K562 (cell line): Measurements from ENCODE around the gene GNGT2. TPM values are rescaled to one million over a fixed set of nuclear protein-coding genes. Genes with fewer than 3 reads are reported as not detected.

Experiments
- ATAC-seq: fragments of 200-7000 bp; cut with Tn5 transposase; 3 replicates; pipeline ENCODE4 v1.9.1; 2020; ENCODE audit warnings: moderate library complexity
- BruUV-seq: library from RNA; stranded (reverse); fragments of 400-500 nt; replicated peaks from 2 replicates; lab custom pipeline; 2021; lab: Mats Ljungman, UMichigan
- CTCF ChIA-PET: fragments of 300-600 bp; formaldehyde crosslinking; extraction: SDS; loops from one replicate; lab custom pipeline; 2021; ENCODE audit warnings: low intra/inter-chr PET ratio; lab: Yijun Ruan, JAX
- POLR2A ChIA-PET: fragments of 300-600, 350-650 bp; sonication (Branson Sonifier 250); formaldehyde crosslinking; extraction: SDS; loops from one replicate; lab custom pipeline; 2021; ENCODE audit warnings: antibody characterized with exemption, inconsistent platforms; lab: Yijun Ruan, JAX
- DNase-seq, 4 experiments: peaks; one replicate each; pipeline versions ENCODE4 v3.0.0 to v3.0.0-alpha.2; 2011 to 2018; ENCODE audit warnings: low spot score in 3 of 4, mixed read lengths in 3 of 4; ENCODE audit errors: extremely low read depth in 1 of 4
- FAIRE-seq: peaks from 2 replicates; lab custom pipeline; 2011; peaks lifted over from hg19 to GRCh38; lab: Jason Lieb, UNC
- H2AFZ ChIP-seq: 2 replicates; pipeline ENCODE4 v1.6.0; 2011; ENCODE audit warnings: low read depth, low read length, control low read depth, inconsistent platforms
- H3K27ac ChIP-seq: fragments of 200-600 bp; 3 replicates; pipeline ENCODE4 v1.8.0; 2011; ENCODE audit warnings: low read depth, mild to moderate bottlenecking, control low read depth, inconsistent platforms, low read length, moderate library complexity, mixed read lengths; ENCODE audit errors: extremely low read depth
- H3K27me3 ChIP-seq, 2 experiments: fragments of 300-600 bp in 1 of 2; 2 replicates in 1 of 2; 3 replicates in 1 of 2; pipeline versions ENCODE4 v1.6.0 to v1.8.0; 2011; ENCODE audit warnings: inconsistent platforms in 2 of 2, low read length in 2 of 2, mild to moderate bottlenecking in 1 of 2, mixed read lengths in 1 of 2, moderate library complexity in 1 of 2; ENCODE audit not compliant: control insufficient read depth in 2 of 2, insufficient read depth in 2 of 2
- H3K36me3 ChIP-seq: fragments of 300-600 bp; 3 replicates; pipeline ENCODE4 v1.8.0; 2011; ENCODE audit warnings: mild to moderate bottlenecking, low read length, inconsistent platforms; ENCODE audit not compliant: control insufficient read depth, insufficient read depth
- H3K4me1 ChIP-seq, 2 experiments: fragments of 200-600 bp in 1 of 2; replicated peaks in 1 of 2; 2 replicates in 1 of 2; 3 replicates in 1 of 2; pipeline versions ENCODE4 v1.5.1 to v1.8.0; 2011; ENCODE audit warnings: inconsistent platforms in 2 of 2, low read length in 2 of 2, mild to moderate bottlenecking in 1 of 2, mixed read lengths in 1 of 2, moderate library complexity in 1 of 2; ENCODE audit not compliant: control insufficient read depth in 2 of 2, insufficient read depth in 2 of 2
- H3K4me2 ChIP-seq: 2 replicates; pipeline ENCODE4 v1.6.1; 2011; ENCODE audit warnings: low read length, control low read depth, inconsistent platforms, mixed read lengths; ENCODE audit not compliant: insufficient read depth
- H3K4me3 ChIP-seq: fragments of 200-600 bp; sonication (generic), shearing (Covaris generic); 2 replicates; pipeline ENCODE4 v1.5.1; 2016; ENCODE audit warnings: control low read depth, inconsistent platforms
- H3K79me2 ChIP-seq: fragments of 200-600 bp; 3 replicates; pipeline ENCODE4 v1.8.0; 2011; ENCODE audit warnings: low read length, inconsistent platforms; ENCODE audit not compliant: control insufficient read depth, insufficient read depth
- H3K9ac ChIP-seq, 2 experiments: 2 replicates each; pipeline versions ENCODE4 v1.6.0 to v1.6.1; 2011; ENCODE audit warnings: low read depth in 2 of 2, low read length in 2 of 2, control low read depth in 1 of 2, inconsistent platforms in 1 of 2, mild to moderate bottlenecking in 1 of 2, mixed read lengths in 1 of 2; ENCODE audit not compliant: insufficient read depth in 1 of 2
- H3K9me1 ChIP-seq: one replicate; pipeline ENCODE4 v1.6.0; 2011; ENCODE audit warnings: inconsistent platforms, mild to moderate bottlenecking, low read length, moderate library complexity; ENCODE audit not compliant: control insufficient read depth, insufficient read depth
- H3K9me3 ChIP-seq: replicated peaks from 2 replicates; pipeline ENCODE4 v1.5.1; 2011; ENCODE audit warnings: low read depth, low read length, inconsistent platforms; ENCODE audit not compliant: control insufficient read depth, insufficient read depth
- H4K20me1 ChIP-seq: replicated peaks from 2 replicates; pipeline ENCODE4 v1.6.1; 2011; ENCODE audit warnings: low read length, inconsistent platforms, mixed read lengths; ENCODE audit not compliant: control insufficient read depth, insufficient read depth
- ATF3 ChIP-seq, 2 experiments: fragments of 450-650 bp in 1 of 2; sonication (generic) in 1 of 2; formaldehyde crosslinking in 1 of 2; IDR thresholded peaks in 1 of 2; conservative IDR thresholded peaks in 1 of 2; 2 replicates each; pipeline versions ENCODE4 v1.6.1 to v1.8.1; 2016 to 2023; ENCODE audit warnings: mild to moderate bottlenecking in 2 of 2, moderate library complexity in 2 of 2, inconsistent platforms in 1 of 2, missing genetic modification reagents in 1 of 2
- CREB3L1 ChIP-seq: fragments of 450-650 bp; IDR thresholded peaks from 2 replicates; pipeline ENCODE4 v1.6.1; 2014; ENCODE audit warnings: low read depth, mild to moderate bottlenecking, moderate library complexity, borderline replicate concordance
- GTF2A2 ChIP-seq: IDR thresholded peaks from 2 replicates; pipeline ENCODE4 v1.6.1; 2016; ENCODE audit warnings: mild to moderate bottlenecking, missing genetic modification characterization, missing compliant biosample characterization
- HLTF ChIP-seq: fragments of 450-650 bp; IDR thresholded peaks from 2 replicates; pipeline ENCODE4 v1.6.1; 2016
- RAD51 ChIP-seq: fragments of 450-650 bp; IDR thresholded peaks from 2 replicates; pipeline ENCODE4 v1.7.1; 2016; ENCODE audit warnings: low read depth, mild to moderate bottlenecking, borderline replicate concordance
- ZNF507 ChIP-seq: conservative IDR thresholded peaks from 2 replicates; pipeline ENCODE4 v1.6.1; 2017; ENCODE audit warnings: missing genetic modification characterization, missing compliant biosample characterization
- ZNF592 ChIP-seq: fragments of 450-650 bp; IDR thresholded peaks from 2 replicates; pipeline ENCODE4 v1.6.1; 2017; ENCODE audit warnings: antibody characterized with exemption, mild to moderate bottlenecking
- WGBS: fragments of 100-300 bp; shearing (Covaris generic); methylation state at CpG from one replicate; pipeline ENCODE4 v1.1.6; 2016; ENCODE audit warnings: low coverage, mixed read lengths; ENCODE audit not compliant: insufficient coverage; ENCODE audit errors: missing lambda C conversion rate; 5-methylcytosine and 5-hydroxymethylcytosine counted together
- in situ Hi-C: fragments of 300-500 bp; cut with MboI; formaldehyde crosslinking; loops from 4 replicates; pipeline ENCODE4 v1.15.0; 2018; ENCODE audit warnings: inconsistent platforms, mixed read lengths
- intact Hi-C: fragments of 100-400 bp; cut with micrococcal nuclease; formaldehyde crosslinking; loops from 2 replicates; pipeline ENCODE4 v1.14.2; 2022
- polyA plus RNA-seq, 8 experiments: library from polyadenylated mRNA; depleted of rRNA in 4 of 8; stranded (reverse) in 5 of 8; unstranded in 3 of 8; fragments of >200 nt; fragmentation: Nextera tagmentation in 2 of 8; fragmentation: Illumina TruSeq in 1 of 8; extraction: Ambion mirVana in 2 of 8; extraction: Trizol in 1 of 8; gene quantifications; 2 replicates each; pipeline versions ENCODE4 v1.2.1 to v1.2.3, GENCODE V29; 2011 to 2014; ENCODE audit warnings: inconsistent platforms in 1 of 8, missing spikeins in 1 of 8
- total RNA-seq, 7 experiments: library from RNA; depleted of rRNA in 6 of 7; stranded (reverse); fragments of >200 nt in 6 of 7; fragmentation: Illumina TruSeq in 2 of 7; extraction: Trizol in 2 of 7; gene quantifications; 2 replicates each; pipeline versions ENCODE4 v1.2.1 to v1.2.3, GENCODE V29; 2011 to 2021; ENCODE audit warnings: low replicate concordance in 1 of 7
- TF ChIP-seq, protein P1 (sequence below): fragments of 450-650 bp; conservative IDR thresholded peaks from 2 replicates; pipeline ENCODE4 v1.6.1; 2016; ENCODE audit warnings: missing genetic modification characterization, low read depth, mild to moderate bottlenecking, missing compliant biosample characterization, moderate library complexity

Gene GNGT2
- total and polyA plus RNA-seq, 9 of the 15 experiments (the other 6 are each of a cell fraction or from before 2014, with no cell fraction given): not detected

- no peak overlapping the region for H2AFZ ChIP-seq
- no peak for TF ChIP-seq CREB3L1
- peak; percentile 33; the same call in 1 of the 2 replicates for TF ChIP-seq ZNF592
- TF ChIP-seq ZNF507 (tag): no peak
- TF ChIP-seq, protein P1, sequence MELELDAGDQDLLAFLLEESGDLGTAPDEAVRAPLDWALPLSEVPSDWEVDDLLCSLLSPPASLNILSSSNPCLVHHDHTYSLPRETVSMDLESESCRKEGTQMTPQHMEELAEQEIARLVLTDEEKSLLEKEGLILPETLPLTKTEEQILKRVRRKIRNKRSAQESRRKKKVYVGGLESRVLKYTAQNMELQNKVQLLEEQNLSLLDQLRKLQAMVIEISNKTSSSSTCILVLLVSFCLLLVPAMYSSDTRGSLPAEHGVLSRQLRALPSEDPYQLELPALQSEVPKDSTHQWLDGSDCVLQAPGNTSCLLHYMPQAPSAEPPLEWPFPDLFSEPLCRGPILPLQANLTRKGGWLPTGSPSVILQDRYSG (tag): peak; percentile 62; the same call in 1 of the 2 replicates
- no peak for TF ChIP-seq GTF2A2
- TF ChIP-seq RAD51: no peak
- TF ChIP-seq HLTF: no peak
- no peak for TF ChIP-seq ATF3 (IDR thresholded peaks at IDR 0.05)
- no peak for TF ChIP-seq ATF3 (CRISPR knock-in tag; conservative IDR thresholded peaks at IDR 0.05)
These were observed 12.9 kb downstream of the GNGT2 start for GRCh38 chr17:49197346-49197998.

More at GRCh38 chr17:49197346-49197998, 12.9 kb downstream of the GNGT2 start:
- ChIA-PET POLR2A (no interaction called here), CTCF (no interaction called here)
- no peaks in the 10 kb centered on the region for H3K79me2 ChIP-seq
- H4K20me1 ChIP-seq: no peaks in the 10 kb centered on the region
- no peak overlapping the region for H3K9ac ChIP-seq
- ATAC-seq: no peak
- no peak overlapping the region for H3K27ac ChIP-seq
- no peak for FAIRE-seq
- DNase-seq: peak in 1 of 4 experiments; percentile 9
- no TSS peak for BruUV-seq
- intact Hi-C loops (no loop called here), in situ Hi-C loops (no loop called here)
- H3K4me1 ChIP-seq: peaks cover 4 to 7% of the 10 kb centered on the region in 2 experiments; a peak in 3 of 5 replicates
- peaks cover 2 to 11% of the 10 kb centered on the region in 2 experiments; a peak in 3 of 5 replicates for H3K27me3 ChIP-seq
- 5% methylated on average over 5 of the region's 5 CpGs for WGBS
- no peak overlapping the region for H3K4me3 ChIP-seq
- no peaks in the 10 kb centered on the region for H3K9me1 ChIP-seq
- no peak overlapping the region for H3K4me2 ChIP-seq
- no peaks in the 10 kb centered on the region for H3K36me3 ChIP-seq
- H3K9me3 ChIP-seq: no peaks in the 10 kb centered on the region
